ENCODE data around the gene PM20D2.
"Not testable (repeated sequence)": the region's sequence is repeated elsewhere in the genome, so short reads cannot be mapped to it uniquely, and the experiment has no call there.

Gene PM20D2

GRCh38 chr6:89145956-89146717 lies at the start of gene PM20D2:
TSS of gene PM20D2 (plus strand) at chr6:89146055. CDS start at chr6:89146145, 90 bp downstream.
- peak within 1 kb of the TSS; percentile 65 for H3K27ac ChIP-seq
- DNase-seq (ENCODE audit: low read depth, low spot score) = no peak

- no peak for DNase-seq (ENCODE audit: low read depth, low spot score)
- no peak overlapping the region for H3K27ac ChIP-seq
Observed at GRCh38 chr6:89098461-89098860, 47.4 kb upstream of the PM20D2 start.

- no peak overlapping the region for H3K27ac ChIP-seq
- DNase-seq (ENCODE audit: low read depth, low spot score) = no peak
Observed at GRCh38 chr6:89100114-89100513, 45.7 kb upstream of the PM20D2 start.

- DNase-seq (ENCODE audit: low read depth, low spot score) = no peak
- no peak overlapping the region for H3K27ac ChIP-seq
Observed at GRCh38 chr6:89110284-89110683, 35.6 kb upstream of the PM20D2 start.

- DNase-seq (ENCODE audit: low read depth, low spot score) = no peak
- no peak overlapping the region for H3K27ac ChIP-seq
Observed at GRCh38 chr6:89111933-89112332, 33.9 kb upstream of the PM20D2 start.

- no peak overlapping the region for H3K27ac ChIP-seq
- no peak for DNase-seq (ENCODE audit: low read depth, low spot score)
Observed at GRCh38 chr6:89116702-89117101, 29.2 kb upstream of the PM20D2 start.

GRCh38 chr6:89117211-89118108 lies 28.4 kb upstream of the PM20D2 start, which contains the start of gene SRSF12:
TSS of gene SRSF12 (minus strand) at chr6:89118071. CDS start at chr6:89117887, 184 bp downstream.
- no peak within 1 kb of the TSS for H3K27ac ChIP-seq
- DNase-seq (ENCODE audit: low read depth, low spot score) = no peak

GRCh38 chr6:89118931-89119330 lies 26.9 kb upstream of the PM20D2 start:
- no peak for DNase-seq (ENCODE audit: low read depth, low spot score)
- H3K27ac ChIP-seq = no peak overlapping the region

- DNase-seq (ENCODE audit: low read depth, low spot score) = no peak
- H3K27ac ChIP-seq = no peak overlapping the region
Observed at GRCh38 chr6:89120371-89120770, 25.5 kb upstream of the PM20D2 start.

GRCh38 chr6:89121934-89122333 lies 23.9 kb upstream of the PM20D2 start:
- no peak for DNase-seq (ENCODE audit: low read depth, low spot score)
- no peak overlapping the region for H3K27ac ChIP-seq

GRCh38 chr6:89122625-89123024 lies 23.2 kb upstream of the PM20D2 start:
- no peak overlapping the region for H3K27ac ChIP-seq
- DNase-seq (ENCODE audit: low read depth, low spot score) = no peak

- not testable (repeated sequence) for DNase-seq (ENCODE audit: low read depth, low spot score); H3K27ac ChIP-seq
Observed at GRCh38 chr6:89128256-89128671, 17.6 kb upstream of the PM20D2 start.

GRCh38 chr6:89131599-89131998 lies 14.3 kb upstream of the PM20D2 start:
- no peak for DNase-seq (ENCODE audit: low read depth, low spot score)
- H3K27ac ChIP-seq = no peak overlapping the region

- DNase-seq (ENCODE audit: low read depth, low spot score) = no peak
- H3K27ac ChIP-seq = no peak overlapping the region
Observed at GRCh38 chr6:89132057-89132456, 13.8 kb upstream of the PM20D2 start.

GRCh38 chr6:89133981-89134380 lies 11.9 kb upstream of the PM20D2 start:
- H3K27ac ChIP-seq = no peak overlapping the region
- DNase-seq (ENCODE audit: low read depth, low spot score) = no peak

- DNase-seq (ENCODE audit: low read depth, low spot score) = no peak
- no peak overlapping the region for H3K27ac ChIP-seq
Observed at GRCh38 chr6:89134723-89135122, 11.1 kb upstream of the PM20D2 start.

- DNase-seq (ENCODE audit: low read depth, low spot score) = no peak
- H3K27ac ChIP-seq = no peak overlapping the region
Observed at GRCh38 chr6:89138173-89138572, 7.7 kb upstream of the PM20D2 start.

GRCh38 chr6:89139509-89140346 lies 6.1 kb upstream of the PM20D2 start:
- no peak for DNase-seq (ENCODE audit: low read depth, low spot score)

GRCh38 chr6:89140347-89141156 lies 5.3 kb upstream of the PM20D2 start:
- no peak overlapping the region for H3K27ac ChIP-seq
- DNase-seq (ENCODE audit: low read depth, low spot score) = no peak

More at GRCh38 chr6:89139509-89140346, 6.1 kb upstream of the PM20D2 start:
- no peak overlapping the region for H3K27ac ChIP-seq
